Measurements from ENCODE around the gene NRXN3.

Gene NRXN3

GRCh38 chr14:79602742-79603141 lies 1432.6 kb downstream of the NRXN3 start:
- no peak for DNase-seq (ENCODE audit: low spot score)
- TF ChIP-seq CTCF (IDR thresholded peaks at IDR 0.05; ENCODE audit: extremely low read depth, missing control alignments): no peak

DNA sequence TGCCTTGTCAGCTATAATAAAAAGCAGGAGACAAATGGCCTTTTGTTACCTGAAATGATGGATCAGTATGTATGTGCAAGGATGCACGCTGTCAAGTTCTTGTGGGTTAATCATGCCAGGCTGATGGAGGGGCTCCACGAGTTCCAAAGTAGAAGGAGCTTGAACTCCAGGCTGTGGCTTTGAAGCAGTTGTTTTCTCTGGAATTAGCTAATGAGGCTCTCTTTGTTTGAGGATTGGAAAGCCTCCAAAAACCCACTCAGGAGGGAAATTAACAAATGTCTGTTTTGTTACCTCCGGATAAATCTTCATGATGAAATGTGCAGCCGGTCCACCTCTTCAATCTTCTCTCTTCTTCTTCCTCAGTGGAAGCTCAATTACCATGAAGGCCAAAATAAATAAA lies 1435.7 kb downstream of the NRXN3 start:
- TF ChIP-seq CTCF (IDR thresholded peaks at IDR 0.05; ENCODE audit: extremely low read depth, missing control alignments): no peak
- DNase-seq (ENCODE audit: low spot score): no peak

GRCh38 chr14:79608446-79608845 lies 1438.3 kb downstream of the NRXN3 start:
- TF ChIP-seq CTCF (IDR thresholded peaks at IDR 0.05; ENCODE audit: extremely low read depth, missing control alignments): no peak
- DNase-seq (ENCODE audit: low spot score): no peak

DNA sequence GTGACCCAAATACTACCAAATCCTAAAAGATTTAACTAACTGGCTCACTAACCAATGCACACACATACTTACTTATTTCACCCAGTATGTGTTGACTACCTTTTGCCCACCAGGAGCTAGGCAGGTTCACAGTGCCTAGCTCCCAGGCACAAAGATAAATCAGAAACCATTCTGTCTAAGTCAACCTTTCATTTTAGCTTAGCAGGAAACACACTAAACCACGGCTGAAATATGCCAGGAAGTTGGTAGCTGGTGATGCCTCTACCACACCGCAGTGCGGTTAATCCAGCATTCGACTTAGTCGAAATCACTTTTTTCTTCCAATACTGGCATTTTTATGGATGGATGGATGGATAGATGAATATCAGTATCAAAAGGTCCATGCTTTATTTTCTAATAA lies 1443.5 kb downstream of the NRXN3 start:
- no peak for DNase-seq (ENCODE audit: low spot score)
- TF ChIP-seq CTCF (IDR thresholded peaks at IDR 0.05; ENCODE audit: extremely low read depth, missing control alignments): no peak

GRCh38 chr14:79614448-79614847 lies 1444.3 kb downstream of the NRXN3 start:
- DNase-seq (ENCODE audit: low spot score): no peak
- TF ChIP-seq CTCF (IDR thresholded peaks at IDR 0.05; ENCODE audit: extremely low read depth, missing control alignments): no peak

GRCh38 chr14:79627058-79627457 lies 1456.9 kb downstream of the NRXN3 start:
- DNase-seq (ENCODE audit: low spot score): no peak
- no peak for TF ChIP-seq CTCF (IDR thresholded peaks at IDR 0.05; ENCODE audit: extremely low read depth, missing control alignments)

GRCh38 chr14:79629411-79630287 lies 1459.5 kb downstream of the NRXN3 start:
- DNase-seq (ENCODE audit: low spot score): no peak
- no peak for TF ChIP-seq CTCF (IDR thresholded peaks at IDR 0.05; ENCODE audit: extremely low read depth, missing control alignments)

All from GM20000 (cell line).